Peyer's patch (tissue), 4 donors: ENCODE measurements around the gene CYP4V2. TPM values are rescaled to one million over a fixed set of nuclear protein-coding genes. Genes with fewer than 3 reads are reported as not detected.

Experiments used
- DNase-seq, 3 donors: peaks; one replicate each; pipeline ENCODE4 v3.0.0-alpha.2; 2017 to 2019
- H3K27ac ChIP-seq, 4 donors: fragments of 200-600 bp; sonication (generic); one replicate each; pipeline ENCODE4 v1.5.1; 2016 to 2019
- H3K27me3 ChIP-seq, 2 donors: fragments of 200-600 bp; sonication (generic); one replicate each; pipeline ENCODE4 v1.5.1; 2019
- H3K36me3 ChIP-seq, 3 donors: fragments of 200-600 bp; sonication (generic); one replicate each; pipeline ENCODE4 v1.5.1; 2016 to 2019
- H3K4me1 ChIP-seq, 4 donors: fragments of 200-600 bp; sonication (generic); one replicate each; pipeline ENCODE4 v1.5.1; 2016 to 2019
- H3K4me3 ChIP-seq, 4 donors: fragments of 200-600 bp; sonication (generic); 1 replicate in 3 of 4; 2 replicates in 1 of 4; pipeline ENCODE4 v1.5.1; 2016 to 2019; ENCODE audit warnings: mild to moderate bottlenecking in 1 of 4
- H3K9me3 ChIP-seq, 4 donors: fragments of 200-600 bp; sonication (generic); one replicate each; pipeline ENCODE4 v1.5.1; 2016 to 2019; ENCODE audit warnings: mild to moderate bottlenecking in 1 of 4
- POLR2A ChIP-seq, 2 donors: fragments of 450-650 bp; IDR thresholded peaks; one replicate each; pipeline ENCODE4 v1.5.1; 2017; ENCODE audit warnings: antibody characterized with exemption in 2 of 2, mild to moderate bottlenecking in 2 of 2, moderate library complexity in 2 of 2
- total RNA-seq, 4 donors: library from RNA; depleted of rRNA; stranded (reverse); fragments of >200 nt; gene quantifications; one replicate each; pipeline ENCODE4 v1.1.0, GENCODE V29; 2016
- TF ChIP-seq, protein P1 (sequence below), 6 experiments: fragments of 450-650 bp in 4 of 6; fragments of 200-600 bp in 2 of 6; sonication (generic) in 1 of 6; IDR thresholded peaks; one replicate each; pipeline ENCODE4 v1.5.1; 2017 to 2019; ENCODE audit warnings: antibody characterized with exemption in 6 of 6, mild to moderate bottlenecking in 3 of 6, moderate library complexity in 1 of 6

Gene CYP4V2
- total RNA-seq, 4 donors from 2014 or later = 37.1 to 119 (median 94.7) TPM

DNA sequence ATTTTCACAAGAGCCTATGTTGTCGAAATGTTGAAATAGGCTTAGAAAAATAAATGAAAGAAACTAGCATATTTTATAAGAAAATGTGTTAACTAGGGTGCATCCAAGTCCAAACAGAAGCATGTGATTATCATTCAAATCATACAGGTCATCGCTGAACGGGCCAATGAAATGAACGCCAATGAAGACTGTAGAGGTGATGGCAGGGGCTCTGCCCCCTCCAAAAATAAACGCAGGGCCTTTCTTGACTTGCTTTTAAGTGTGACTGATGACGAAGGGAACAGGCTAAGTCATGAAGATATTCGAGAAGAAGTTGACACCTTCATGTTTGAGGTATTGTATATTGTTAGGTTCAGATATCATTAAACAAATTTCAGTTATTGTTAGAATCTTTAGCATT lies 9.6 kb downstream of the CYP4V2 start:
- no peaks in the 10 kb centered on the region for H3K9me3 ChIP-seq
- no peaks in the 10 kb centered on the region for H3K4me1 ChIP-seq
- no peak overlapping the region for H3K27ac ChIP-seq
- no peaks in the 10 kb centered on the region for H3K27me3 ChIP-seq
- no peak for DNase-seq
- no peak for TF ChIP-seq POLR2A (IDR thresholded peaks at IDR 0.05)
- TF ChIP-seq, protein P1, sequence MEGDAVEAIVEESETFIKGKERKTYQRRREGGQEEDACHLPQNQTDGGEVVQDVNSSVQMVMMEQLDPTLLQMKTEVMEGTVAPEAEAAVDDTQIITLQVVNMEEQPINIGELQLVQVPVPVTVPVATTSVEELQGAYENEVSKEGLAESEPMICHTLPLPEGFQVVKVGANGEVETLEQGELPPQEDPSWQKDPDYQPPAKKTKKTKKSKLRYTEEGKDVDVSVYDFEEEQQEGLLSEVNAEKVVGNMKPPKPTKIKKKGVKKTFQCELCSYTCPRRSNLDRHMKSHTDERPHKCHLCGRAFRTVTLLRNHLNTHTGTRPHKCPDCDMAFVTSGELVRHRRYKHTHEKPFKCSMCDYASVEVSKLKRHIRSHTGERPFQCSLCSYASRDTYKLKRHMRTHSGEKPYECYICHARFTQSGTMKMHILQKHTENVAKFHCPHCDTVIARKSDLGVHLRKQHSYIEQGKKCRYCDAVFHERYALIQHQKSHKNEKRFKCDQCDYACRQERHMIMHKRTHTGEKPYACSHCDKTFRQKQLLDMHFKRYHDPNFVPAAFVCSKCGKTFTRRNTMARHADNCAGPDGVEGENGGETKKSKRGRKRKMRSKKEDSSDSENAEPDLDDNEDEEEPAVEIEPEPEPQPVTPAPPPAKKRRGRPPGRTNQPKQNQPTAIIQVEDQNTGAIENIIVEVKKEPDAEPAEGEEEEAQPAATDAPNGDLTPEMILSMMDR (IDR thresholded peaks at IDR 0.05) = no peak
- peaks cover 0 to 11% (median 0%) of the 10 kb centered on the region in 3 donors for H3K36me3 ChIP-seq
- no peak overlapping the region for H3K4me3 ChIP-seq

- DNase-seq = peak; percentile 35 to 86 (median 60)
- no peak overlapping the region for H3K27ac ChIP-seq
- peaks cover 0 to 11% (median 0%) of the 10 kb centered on the region in 3 donors for H3K36me3 ChIP-seq
- no peak overlapping the region for H3K4me3 ChIP-seq
- H3K4me1 ChIP-seq = no peaks in the 10 kb centered on the region
- no peaks in the 10 kb centered on the region for H3K27me3 ChIP-seq
- TF ChIP-seq POLR2A (IDR thresholded peaks at IDR 0.05) = no peak
- TF ChIP-seq, protein P1 (IDR thresholded peaks at IDR 0.05) = peak; percentile 17 to 92 (median 72)
- no peaks in the 10 kb centered on the region for H3K9me3 ChIP-seq
These were observed 10.3 kb downstream of the CYP4V2 start for GRCh38 chr4:186201535-186202230.

DNA sequence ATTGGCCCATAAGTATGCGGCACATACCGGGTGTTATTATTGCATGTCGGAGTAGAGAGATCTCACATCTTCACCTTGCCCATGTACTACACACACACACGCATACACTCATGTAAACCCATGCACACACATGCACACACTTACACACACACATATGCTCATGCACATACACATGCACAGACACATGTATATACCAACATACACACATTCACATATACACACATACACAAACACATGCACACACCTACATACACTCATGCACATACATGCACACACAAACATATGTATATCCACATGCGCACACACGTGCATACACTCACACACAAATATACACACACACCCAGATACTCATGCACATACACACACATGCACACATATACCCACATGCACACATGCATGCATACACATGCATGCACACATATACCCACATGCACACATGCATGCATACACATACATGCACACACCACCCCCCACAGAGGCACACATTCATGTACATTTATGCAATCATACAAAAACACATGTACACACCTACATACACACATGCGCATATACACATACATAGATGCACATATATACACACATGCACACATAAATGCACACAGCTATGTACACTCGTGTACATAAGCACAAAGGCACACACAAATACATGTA lies 11.2 kb downstream of the CYP4V2 start:
- Histone ChIP-seq H3K4me1 (no peaks in the 10 kb centered on the region), H3K27ac (no peak overlapping the region), H3K36me3 (peaks cover 0 to 5% (median 0%) of the 10 kb centered on the region in 3 donors), H3K9me3 (no peaks in the 10 kb centered on the region), H3K27me3 (no peaks in the 10 kb centered on the region), H3K4me3 (no peak overlapping the region)
- TF ChIP-seq, protein P1 (IDR thresholded peaks at IDR 0.05) = no peak
- no peak for TF ChIP-seq POLR2A (IDR thresholded peaks at IDR 0.05)
- no peak for DNase-seq

DNA sequence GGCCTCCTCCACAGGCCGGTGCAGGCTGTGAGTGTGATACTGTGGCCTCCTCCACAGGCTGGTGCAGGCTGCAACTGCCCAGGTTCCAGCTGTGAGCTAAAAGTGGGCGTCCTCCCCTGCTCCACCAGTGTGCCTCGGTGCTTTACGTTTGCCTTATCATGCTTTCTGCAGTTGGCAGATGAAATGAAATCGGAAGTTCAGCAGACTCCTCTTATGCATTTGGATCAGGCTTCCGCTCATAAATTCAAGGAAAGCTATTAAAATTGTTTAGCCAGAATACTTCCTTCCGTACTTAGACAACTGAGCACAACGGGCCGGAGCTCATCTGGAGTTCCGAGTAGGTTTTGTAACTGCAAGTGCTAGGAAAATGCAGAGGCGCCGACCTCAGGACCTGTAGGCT lies 12.0 kb downstream of the CYP4V2 start:
- H3K36me3 ChIP-seq = peaks cover 0 to 4% (median 0%) of the 10 kb centered on the region in 3 donors
- no peak for DNase-seq
- H3K27ac ChIP-seq = peak overlapping the region in 2 of 4 donors; percentile 28 to 80
- no peaks in the 10 kb centered on the region for H3K4me1 ChIP-seq
- no peak overlapping the region for H3K4me3 ChIP-seq
- TF ChIP-seq, protein P1 (IDR thresholded peaks at IDR 0.05) = no peak
- TF ChIP-seq POLR2A (IDR thresholded peaks at IDR 0.05) = no peak
- H3K9me3 ChIP-seq = no peaks in the 10 kb centered on the region
- no peaks in the 10 kb centered on the region for H3K27me3 ChIP-seq

DNA sequence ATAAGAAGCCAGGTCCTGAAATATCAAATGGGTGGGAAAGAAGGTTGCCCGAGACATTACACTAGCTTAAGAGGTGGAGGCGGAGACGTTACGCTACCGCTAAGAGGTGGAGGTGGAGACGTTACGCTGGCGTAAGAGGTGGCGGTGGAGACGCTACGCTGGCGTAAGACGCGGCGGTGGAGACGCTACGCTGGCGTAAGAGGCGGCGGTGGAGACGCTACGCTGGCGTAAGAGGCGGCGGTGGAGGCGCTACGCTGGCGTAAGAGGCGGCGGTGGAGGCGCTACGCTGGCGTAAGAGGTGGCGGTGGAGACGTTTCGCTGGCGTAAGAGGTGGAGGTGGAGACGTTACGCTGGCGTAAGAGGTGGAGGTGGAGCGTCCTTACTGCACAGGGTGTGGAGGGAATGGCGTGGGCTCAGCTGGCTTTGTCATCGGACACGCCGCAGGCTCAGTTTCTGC lies 12.8 kb downstream of the CYP4V2 start:
- TF ChIP-seq, protein P1 (IDR thresholded peaks at IDR 0.05) = no peak
- no peak for TF ChIP-seq POLR2A (IDR thresholded peaks at IDR 0.05)
- Histone ChIP-seq H3K27me3 (no peaks in the 10 kb centered on the region), H3K4me1 (no peaks in the 10 kb centered on the region), H3K36me3 (peaks cover 0 to 10% (median 0%) of the 10 kb centered on the region in 3 donors), H3K27ac (peak overlapping the region in 2 of 4 donors; percentile 79 to 80), H3K9me3 (peaks cover 0 to 2% (median 0%) of the 10 kb centered on the region in 4 donors), H3K4me3 (peak overlapping the region in 2 of 4 donors; percentile 26 to 38)
- DNase-seq = peak in 2 of 3 donors; percentile 71 to 80
